PC-9 (cell line): ENCODE data around the gene REPS2. TPM values are rescaled to one million over a fixed set of nuclear protein-coding genes. Genes with fewer than 3 reads are reported as not detected.

Experiments used
- BruUV-seq: library from RNA; stranded (reverse); fragments of 400-500 nt; replicated peaks from 2 replicates; lab custom pipeline; 2021; lab: Mats Ljungman, UMichigan
- CTCF ChIA-PET: fragments of 300-600 bp; sonication (Branson Sonifier 250); formaldehyde crosslinking; loops from one replicate; lab custom pipeline; 2022; ENCODE audit warnings: antibody characterized with exemption; lab: Charles Lee
- POLR2A ChIA-PET: fragments of 300-600 bp; sonication (Branson Sonifier 250); formaldehyde crosslinking; loops from one replicate; lab custom pipeline; 2022; ENCODE audit warnings: antibody characterized with exemption; ENCODE audit not compliant: unreplicated experiment; lab: Charles Lee
- DNase-seq, 2 experiments: peaks; one replicate each; pipeline versions ENCODE4 v3.0.0 to v3.0.0-alpha.2; 2015 to 2022; ENCODE audit warnings: mixed read lengths in 1 of 2
- H2AFZ ChIP-seq: fragments of 200-600 bp; sonication (generic); 2 replicates; pipeline ENCODE4 v1.8.1; 2017; ENCODE audit warnings: antibody characterized with exemption
- H3F3A ChIP-seq: fragments of 200-600 bp; sonication (generic); 2 replicates; pipeline ENCODE4 v1.8.1; 2017; ENCODE audit warnings: antibody characterized with exemption, mild to moderate bottlenecking, low read depth; ENCODE audit not compliant: insufficient read depth
- H3K27ac ChIP-seq: fragments of 200-600 bp; sonication (generic); 2 replicates; pipeline ENCODE4 v1.6.1; 2016; ENCODE audit warnings: mixed run types
- H3K27me3 ChIP-seq: fragments of 200-600 bp; sonication (generic); 2 replicates; pipeline ENCODE4 v1.6.1; 2016; ENCODE audit warnings: low read depth, mixed run types; ENCODE audit not compliant: insufficient read depth
- H3K36me3 ChIP-seq: fragments of 200-600 bp; sonication (generic); 2 replicates; pipeline ENCODE4 v1.6.1; 2016; ENCODE audit warnings: low read depth, mixed run types
- H3K4me1 ChIP-seq: fragments of 200-600 bp; sonication (generic); replicated peaks from 2 replicates; pipeline ENCODE4 v1.6.1; 2016; ENCODE audit warnings: mixed run types; ENCODE audit not compliant: insufficient read depth
- H3K4me2 ChIP-seq: fragments of 200-600 bp; sonication (generic); 2 replicates; pipeline ENCODE4 v1.6.1; 2017; ENCODE audit warnings: mixed run types
- H3K4me3 ChIP-seq: fragments of 200-600 bp; sonication (generic); 2 replicates; pipeline ENCODE4 v1.6.1; 2016; ENCODE audit warnings: mixed run types
- H3K79me2 ChIP-seq: fragments of 200-600 bp; sonication (generic); 2 replicates; pipeline ENCODE4 v1.6.1; 2017; ENCODE audit warnings: low read depth, mixed run types
- H3K9me2 ChIP-seq: fragments of 200-600 bp; sonication (generic); 2 replicates; pipeline ENCODE4 v1.8.1; 2017; ENCODE audit warnings: mild to moderate bottlenecking; ENCODE audit not compliant: insufficient read depth
- H3K9me3 ChIP-seq: fragments of 200-600 bp; sonication (generic); 2 replicates; pipeline ENCODE4 v1.8.1; 2016; ENCODE audit warnings: low read depth; ENCODE audit not compliant: insufficient read depth
- H4K20me1 ChIP-seq: fragments of 200-600 bp; sonication (generic); 2 replicates; pipeline ENCODE4 v1.8.1; 2017; ENCODE audit not compliant: insufficient read depth
- EZH2 ChIP-seq: fragments of 200-600 bp; sonication (generic); IDR thresholded peaks from 2 replicates; pipeline ENCODE4 v1.8.0; 2017; ENCODE audit warnings: antibody characterized with exemption, low read depth
- intact Hi-C: fragments of 100-400 bp; cut with micrococcal nuclease; formaldehyde crosslinking; loops from one replicate; pipeline ENCODE4 v1.10.0; 2022; ENCODE audit not compliant: unreplicated experiment
- total RNA-seq: library from RNA; stranded (reverse); gene quantifications from 2 replicates; pipeline ENCODE4 v1.2.3, GENCODE V29; 2021
- TF ChIP-seq, protein P1 (sequence below): fragments of 200-600 bp; sonication (generic); conservative IDR thresholded peaks from 2 replicates; pipeline ENCODE4 v1.6.1; 2017; ENCODE audit warnings: mixed run types, antibody characterized with exemption, mild to moderate bottlenecking, moderate library complexity

REPS2 gene
- total RNA-seq, 1 experiment from 2014 or later, result 29.2 TPM

GRCh38 chrX:17072301-17072700 is 125.8 kb downstream of the REPS2 start:
- DNase-seq, result no peak
- H2AFZ ChIP-seq, result no peak overlapping the region
- H3K4me2 ChIP-seq, result no peak overlapping the region
- POLR2A ChIA-PET, result no interaction called here
- no peak overlapping the region for H3K27ac ChIP-seq
- H3K4me1 ChIP-seq, result no peaks in the 10 kb centered on the region
- no peak overlapping the region for H3K4me3 ChIP-seq
- no peaks in the 10 kb centered on the region for H3K36me3 ChIP-seq
- CTCF ChIA-PET, result no interaction called here
- H3K27me3 ChIP-seq, result no peaks in the 10 kb centered on the region
- no peaks in the 10 kb centered on the region for H3F3A ChIP-seq
- TF ChIP-seq EZH2, result no peak
- TF ChIP-seq, protein P1, sequence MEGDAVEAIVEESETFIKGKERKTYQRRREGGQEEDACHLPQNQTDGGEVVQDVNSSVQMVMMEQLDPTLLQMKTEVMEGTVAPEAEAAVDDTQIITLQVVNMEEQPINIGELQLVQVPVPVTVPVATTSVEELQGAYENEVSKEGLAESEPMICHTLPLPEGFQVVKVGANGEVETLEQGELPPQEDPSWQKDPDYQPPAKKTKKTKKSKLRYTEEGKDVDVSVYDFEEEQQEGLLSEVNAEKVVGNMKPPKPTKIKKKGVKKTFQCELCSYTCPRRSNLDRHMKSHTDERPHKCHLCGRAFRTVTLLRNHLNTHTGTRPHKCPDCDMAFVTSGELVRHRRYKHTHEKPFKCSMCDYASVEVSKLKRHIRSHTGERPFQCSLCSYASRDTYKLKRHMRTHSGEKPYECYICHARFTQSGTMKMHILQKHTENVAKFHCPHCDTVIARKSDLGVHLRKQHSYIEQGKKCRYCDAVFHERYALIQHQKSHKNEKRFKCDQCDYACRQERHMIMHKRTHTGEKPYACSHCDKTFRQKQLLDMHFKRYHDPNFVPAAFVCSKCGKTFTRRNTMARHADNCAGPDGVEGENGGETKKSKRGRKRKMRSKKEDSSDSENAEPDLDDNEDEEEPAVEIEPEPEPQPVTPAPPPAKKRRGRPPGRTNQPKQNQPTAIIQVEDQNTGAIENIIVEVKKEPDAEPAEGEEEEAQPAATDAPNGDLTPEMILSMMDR, result no peak
- intact Hi-C loops, result no loop called here
- H3K79me2 ChIP-seq, result no peaks in the 10 kb centered on the region
- no peaks in the 10 kb centered on the region for H3K9me2 ChIP-seq
- H4K20me1 ChIP-seq, result no peaks in the 10 kb centered on the region
- no TSS peak for BruUV-seq
- H3K9me3 ChIP-seq, result no peaks in the 10 kb centered on the region

DNA sequence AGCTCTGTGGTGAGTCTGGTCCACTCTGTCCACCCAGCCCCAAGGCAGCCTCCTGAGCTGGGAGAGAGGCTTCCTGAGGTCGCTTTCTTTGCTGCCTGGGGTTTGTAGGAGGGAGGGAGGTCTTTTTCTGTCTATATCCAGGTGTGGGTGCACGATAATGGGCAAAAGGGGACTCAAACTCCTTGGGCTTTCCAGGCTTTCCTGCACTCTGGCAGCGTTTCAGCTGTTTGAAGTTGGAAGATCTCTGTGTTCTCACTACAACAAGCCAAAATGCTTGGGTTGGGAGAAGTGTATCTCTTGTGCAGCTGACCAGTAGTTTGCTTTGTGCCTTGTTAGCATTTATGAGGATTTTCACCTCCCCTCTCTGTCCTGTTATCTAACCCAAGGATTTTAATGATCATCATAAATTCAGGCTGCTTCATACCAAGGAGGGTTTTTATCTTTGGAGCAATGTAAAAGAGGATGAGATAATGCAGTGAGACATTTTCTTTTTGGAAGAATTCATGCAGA is 126.3 kb downstream of the REPS2 start:
- no peaks in the 10 kb centered on the region for H3F3A ChIP-seq
- H3K27ac ChIP-seq, result no peak overlapping the region
- no peak for DNase-seq
- H3K4me3 ChIP-seq, result no peak overlapping the region
- CTCF ChIA-PET, result interaction anchor here (0.6 kb wide), 1 partner anchor 116 kb away, joined by 5 read pairs; no protein-coding TSS in a partner anchor
- no peaks in the 10 kb centered on the region for H4K20me1 ChIP-seq
- H3K79me2 ChIP-seq, result no peaks in the 10 kb centered on the region
- POLR2A ChIA-PET, result no interaction called here
- no peaks in the 10 kb centered on the region for H3K36me3 ChIP-seq
- intact Hi-C loops, result no loop called here
- H3K9me2 ChIP-seq, result no peaks in the 10 kb centered on the region
- H3K4me2 ChIP-seq, result no peak overlapping the region
- no peaks in the 10 kb centered on the region for H3K27me3 ChIP-seq
- H3K4me1 ChIP-seq, result 0 out of 2 replicates have a peak, but pooled peaks cover 3% of the 10 kb centered on the region
- H3K9me3 ChIP-seq, result no peaks in the 10 kb centered on the region
- TF ChIP-seq, protein P1, result no peak
- no peak for TF ChIP-seq EZH2
- H2AFZ ChIP-seq, result no peak overlapping the region
- no TSS peak for BruUV-seq

DNA sequence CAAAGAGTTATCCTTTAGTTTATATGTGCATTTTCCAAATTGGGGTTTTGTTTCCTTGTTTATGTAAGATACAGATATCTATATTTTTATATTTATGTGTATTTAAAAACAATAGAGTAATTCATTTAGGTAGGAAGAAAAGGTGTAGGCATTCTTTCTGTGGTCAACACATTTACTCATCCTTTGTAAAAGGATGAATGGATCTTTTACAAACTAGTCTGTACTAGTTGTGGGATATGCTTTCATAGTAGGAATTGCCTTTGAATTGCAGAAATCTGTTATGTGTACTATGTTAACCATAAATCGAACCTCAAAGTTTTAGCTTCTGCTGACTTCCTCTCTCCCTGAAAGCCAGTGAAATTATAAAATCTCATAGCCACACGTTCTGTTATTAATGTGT is 128.5 kb downstream of the REPS2 start:
- BruUV-seq, result no TSS peak

More for the DNA sequence above, 128.5 kb downstream of the REPS2 start:
- Histone ChIP-seq H3K9me2 (no peaks in the 10 kb centered on the region), H3F3A (no peaks in the 10 kb centered on the region), H2AFZ (no peak overlapping the region), H4K20me1 (no peaks in the 10 kb centered on the region), H3K36me3 (no peaks in the 10 kb centered on the region), H3K27ac (no peak overlapping the region), H3K4me2 (no peak overlapping the region), H3K4me1 (0 out of 2 replicates have a peak, but pooled peaks cover 4% of the 10 kb centered on the region), H3K79me2 (no peaks in the 10 kb centered on the region), H3K27me3 (no peaks in the 10 kb centered on the region), H3K9me3 (no peaks in the 10 kb centered on the region), H3K4me3 (no peak overlapping the region)
- ChIA-PET POLR2A (no interaction called here), CTCF (no interaction called here)
- intact Hi-C loops, result no loop called here
- no peak for TF ChIP-seq EZH2
- TF ChIP-seq, protein P1, result no peak
- DNase-seq, result no peak
